ENCODE data around the gene CLRN1.

Gene CLRN1

GRCh38 chr3:150921209-150921608, 51.3 kb downstream of the CLRN1 start:
- no peak overlapping the region for H3K27ac ChIP-seq
- TF ChIP-seq CTCF (IDR thresholded peaks at IDR 0.05), result no peak
- no peak for TF ChIP-seq ZFX (IDR thresholded peaks at IDR 0.05; ENCODE audit: borderline replicate concordance)

GRCh38 chr3:150920236-150920635, 52.3 kb downstream of the CLRN1 start:
- no peak for TF ChIP-seq CTCF (IDR thresholded peaks at IDR 0.05)
- no peak for TF ChIP-seq ZFX (IDR thresholded peaks at IDR 0.05; ENCODE audit: borderline replicate concordance)
- no peak overlapping the region for H3K27ac ChIP-seq

- TF ChIP-seq CTCF (IDR thresholded peaks at IDR 0.05), result no peak
- TF ChIP-seq ZFX (IDR thresholded peaks at IDR 0.05; ENCODE audit: borderline replicate concordance), result no peak
- H3K27ac ChIP-seq, result no peak overlapping the region
Observed at GRCh38 chr3:150917951-150918350, 54.6 kb downstream of the CLRN1 start.

- H3K27ac ChIP-seq, result no peak overlapping the region
- no peak for TF ChIP-seq ZFX (IDR thresholded peaks at IDR 0.05; ENCODE audit: borderline replicate concordance)
- no peak for TF ChIP-seq CTCF (IDR thresholded peaks at IDR 0.05)
Observed at GRCh38 chr3:150913133-150913922, 59.2 kb downstream of the CLRN1 start.

- no peak for TF ChIP-seq CTCF (IDR thresholded peaks at IDR 0.05)
- no peak for TF ChIP-seq ZFX (IDR thresholded peaks at IDR 0.05; ENCODE audit: borderline replicate concordance)
- no peak overlapping the region for H3K27ac ChIP-seq
Observed at GRCh38 chr3:150912501-150912900, 60.0 kb downstream of the CLRN1 start.

- TF ChIP-seq ZFX (IDR thresholded peaks at IDR 0.05; ENCODE audit: borderline replicate concordance), result no peak
- TF ChIP-seq CTCF (IDR thresholded peaks at IDR 0.05), result no peak
- no peak overlapping the region for H3K27ac ChIP-seq
Observed at GRCh38 chr3:150911771-150912170, 60.8 kb downstream of the CLRN1 start.

GRCh38 chr3:150906461-150906860, 66.1 kb downstream of the CLRN1 start:
- no peak overlapping the region for H3K27ac ChIP-seq
- TF ChIP-seq CTCF (IDR thresholded peaks at IDR 0.05) (no peak), ZFX (IDR thresholded peaks at IDR 0.05; ENCODE audit: borderline replicate concordance) (no peak)
